Measurements from ENCODE around the gene RBM46. TPM values are rescaled to one million over a fixed set of nuclear protein-coding genes. Genes with fewer than 3 reads are reported as not detected.
A peak's percentile ranks its signal among the peaks of the same experiment; 100 is the strongest.

RBM46 gene, protein sequence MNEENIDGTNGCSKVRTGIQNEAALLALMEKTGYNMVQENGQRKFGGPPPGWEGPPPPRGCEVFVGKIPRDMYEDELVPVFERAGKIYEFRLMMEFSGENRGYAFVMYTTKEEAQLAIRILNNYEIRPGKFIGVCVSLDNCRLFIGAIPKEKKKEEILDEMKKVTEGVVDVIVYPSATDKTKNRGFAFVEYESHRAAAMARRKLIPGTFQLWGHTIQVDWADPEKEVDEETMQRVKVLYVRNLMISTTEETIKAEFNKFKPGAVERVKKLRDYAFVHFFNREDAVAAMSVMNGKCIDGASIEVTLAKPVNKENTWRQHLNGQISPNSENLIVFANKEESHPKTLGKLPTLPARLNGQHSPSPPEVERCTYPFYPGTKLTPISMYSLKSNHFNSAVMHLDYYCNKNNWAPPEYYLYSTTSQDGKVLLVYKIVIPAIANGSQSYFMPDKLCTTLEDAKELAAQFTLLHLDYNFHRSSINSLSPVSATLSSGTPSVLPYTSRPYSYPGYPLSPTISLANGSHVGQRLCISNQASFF
- total RNA-seq (10 to 100 TPM; 27.3 to 46.2 TPM), polyA plus RNA-seq (ENCODE audit: insufficient read depth, low read depth, low replicate concordance) (42.0 TPM)
- long read RNA-seq, donor 1, partial matches to known transcripts, result 23 of 24 reads
- long read RNA-seq, donor 1, other reads (novel, unspliced or antisense), result 0 of 24 reads
- long read RNA-seq, donor 2, partial matches to known transcripts, result 9 of 10 reads
- long read RNA-seq, donor 2, other reads (novel, unspliced or antisense), result 0 of 10 reads

DNA sequence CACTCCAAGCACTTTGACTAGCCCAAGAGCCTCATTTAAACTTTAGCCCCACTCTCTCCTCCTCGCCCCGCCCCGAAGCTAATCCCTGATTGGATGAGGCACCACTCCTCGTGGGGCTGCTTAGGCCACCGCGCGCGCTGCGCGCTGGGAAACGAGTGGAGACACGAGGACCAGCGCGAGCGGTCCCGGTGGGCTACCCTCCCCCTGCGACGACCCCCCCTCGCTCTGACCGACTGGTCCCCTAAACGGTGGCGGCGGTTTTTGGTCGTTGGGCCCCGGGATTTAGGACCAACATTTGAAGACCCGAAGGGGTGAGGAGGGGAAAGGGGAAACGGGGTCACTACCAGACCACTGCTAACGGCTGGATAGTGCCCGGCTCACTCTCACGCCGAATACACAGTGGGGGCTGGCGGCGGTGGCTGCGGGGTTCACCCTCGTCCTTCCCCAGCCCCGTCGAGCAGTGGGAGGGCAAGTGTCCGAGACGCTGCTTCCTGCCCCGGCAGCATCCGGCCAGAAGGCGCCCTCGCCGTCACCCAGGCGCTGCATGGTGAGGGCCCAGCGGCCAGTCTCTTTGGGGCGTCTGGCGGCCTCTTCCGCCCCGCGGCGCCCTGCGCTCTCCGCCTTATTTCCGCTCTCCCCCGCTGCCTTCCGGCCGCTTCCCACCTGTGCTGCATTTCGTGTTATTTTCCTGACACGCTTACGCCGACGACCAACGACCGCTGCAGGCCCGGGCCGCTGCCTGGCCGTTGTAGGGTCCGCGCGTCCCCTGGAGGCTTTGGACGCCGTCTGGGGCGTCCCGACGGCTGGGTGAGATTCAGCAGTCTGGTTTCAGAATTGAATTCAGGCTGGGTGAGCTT is at the start of gene RBM46:
Gene RBM46, plus strand, starts transcription at position 147 of the 857 bp plus-strand sequence. CDS start 15,481 bp downstream, outside the sequence.
- Histone ChIP-seq H3K36me3 (ENCODE audit: low read depth, missing control alignments) (no peaks in the 10 kb centered on the region), H3K4me1 (no peaks in the 10 kb centered on the region), H3K27me3 (no peaks in the 10 kb centered on the region), H3K9me3 (no peaks in the 10 kb centered on the region), H3K27ac (peak within 1 kb of the TSS; percentile 32 to 70), H3K4me3 (peak within 1 kb of the TSS; percentile 50 to 57)
- DNase-seq, result peak; percentile 86
- WGBS, 2 donors, result 55 to 69% methylated on average over 49 to 76 of the region's 76 CpGs
- TF ChIP-seq, protein P1, sequence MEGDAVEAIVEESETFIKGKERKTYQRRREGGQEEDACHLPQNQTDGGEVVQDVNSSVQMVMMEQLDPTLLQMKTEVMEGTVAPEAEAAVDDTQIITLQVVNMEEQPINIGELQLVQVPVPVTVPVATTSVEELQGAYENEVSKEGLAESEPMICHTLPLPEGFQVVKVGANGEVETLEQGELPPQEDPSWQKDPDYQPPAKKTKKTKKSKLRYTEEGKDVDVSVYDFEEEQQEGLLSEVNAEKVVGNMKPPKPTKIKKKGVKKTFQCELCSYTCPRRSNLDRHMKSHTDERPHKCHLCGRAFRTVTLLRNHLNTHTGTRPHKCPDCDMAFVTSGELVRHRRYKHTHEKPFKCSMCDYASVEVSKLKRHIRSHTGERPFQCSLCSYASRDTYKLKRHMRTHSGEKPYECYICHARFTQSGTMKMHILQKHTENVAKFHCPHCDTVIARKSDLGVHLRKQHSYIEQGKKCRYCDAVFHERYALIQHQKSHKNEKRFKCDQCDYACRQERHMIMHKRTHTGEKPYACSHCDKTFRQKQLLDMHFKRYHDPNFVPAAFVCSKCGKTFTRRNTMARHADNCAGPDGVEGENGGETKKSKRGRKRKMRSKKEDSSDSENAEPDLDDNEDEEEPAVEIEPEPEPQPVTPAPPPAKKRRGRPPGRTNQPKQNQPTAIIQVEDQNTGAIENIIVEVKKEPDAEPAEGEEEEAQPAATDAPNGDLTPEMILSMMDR (IDR thresholded peaks at IDR 0.05), result no peak
- no peak for TF ChIP-seq POLR2A (IDR thresholded peaks at IDR 0.05)
- intact Hi-C loops (cut with DNase I; ENCODE audit: low total_unique reads), result no loop called here

DNA sequence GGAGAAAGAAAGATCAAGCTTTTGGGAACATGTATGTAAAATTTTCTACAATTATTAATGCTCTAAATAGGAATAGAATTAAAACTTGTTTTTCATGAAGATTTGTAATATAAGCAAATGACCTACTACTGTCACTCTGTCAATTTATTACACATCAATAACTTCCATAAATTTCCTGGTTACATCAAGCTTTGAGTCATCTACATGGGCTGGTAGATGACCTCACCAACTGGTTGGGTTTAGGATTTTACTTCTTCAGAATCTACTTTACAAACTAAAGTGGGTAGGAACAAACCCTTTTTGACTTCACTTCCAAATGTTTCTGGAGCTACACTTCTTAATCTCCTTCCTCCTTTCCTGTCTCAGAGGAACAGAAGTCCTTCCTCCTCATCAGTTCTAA is 49.3 kb upstream of the RBM46 start:
- no peak overlapping the region for H3K4me3 ChIP-seq
- no peaks in the 10 kb centered on the region for H3K9me3 ChIP-seq
- no peaks in the 10 kb centered on the region for H3K4me1 ChIP-seq
- intact Hi-C loops (cut with DNase I; ENCODE audit: low total_unique reads), result no loop called here
- H3K36me3 ChIP-seq (ENCODE audit: low read depth, missing control alignments), result no peaks in the 10 kb centered on the region
- H3K27ac ChIP-seq, result no peak overlapping the region
- no peaks in the 10 kb centered on the region for H3K27me3 ChIP-seq
- no peak for DNase-seq
- TF ChIP-seq, protein P1 (IDR thresholded peaks at IDR 0.05), result no peak
- no peak for TF ChIP-seq POLR2A (IDR thresholded peaks at IDR 0.05)

DNA sequence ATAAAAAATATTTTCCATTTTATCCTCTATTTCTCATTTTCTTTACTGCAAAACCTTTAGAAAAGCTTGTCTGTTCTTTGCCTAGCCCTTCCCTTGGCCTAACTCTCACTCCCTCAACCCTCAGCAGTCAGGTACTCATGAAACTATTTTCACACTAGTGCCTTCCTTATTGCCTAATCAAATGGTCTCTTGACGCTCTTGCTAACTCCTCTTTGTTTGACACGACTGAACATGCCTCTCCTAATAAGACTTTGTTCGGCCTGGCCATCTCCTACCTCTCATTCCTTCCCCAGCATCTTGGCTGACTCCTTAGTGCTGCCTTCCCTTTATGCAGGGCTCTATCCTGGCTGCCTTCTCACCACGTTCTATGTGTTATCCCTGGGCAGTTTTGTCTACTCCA is 48.4 kb upstream of the RBM46 start:
- Histone ChIP-seq H3K27me3 (no peaks in the 10 kb centered on the region), H3K4me1 (no peaks in the 10 kb centered on the region), H3K36me3 (ENCODE audit: low read depth, missing control alignments) (no peaks in the 10 kb centered on the region), H3K4me3 (no peak overlapping the region), H3K9me3 (no peaks in the 10 kb centered on the region), H3K27ac (no peak overlapping the region)
- 86 to 91% methylated on average over 4 of the region's 4 CpGs for WGBS, 2 donors
- TF ChIP-seq, protein P1 (IDR thresholded peaks at IDR 0.05), result no peak
- TF ChIP-seq POLR2A (IDR thresholded peaks at IDR 0.05), result no peak
- DNase-seq, result no peak
- intact Hi-C loops (cut with DNase I; ENCODE audit: low total_unique reads), result no loop called here

DNA sequence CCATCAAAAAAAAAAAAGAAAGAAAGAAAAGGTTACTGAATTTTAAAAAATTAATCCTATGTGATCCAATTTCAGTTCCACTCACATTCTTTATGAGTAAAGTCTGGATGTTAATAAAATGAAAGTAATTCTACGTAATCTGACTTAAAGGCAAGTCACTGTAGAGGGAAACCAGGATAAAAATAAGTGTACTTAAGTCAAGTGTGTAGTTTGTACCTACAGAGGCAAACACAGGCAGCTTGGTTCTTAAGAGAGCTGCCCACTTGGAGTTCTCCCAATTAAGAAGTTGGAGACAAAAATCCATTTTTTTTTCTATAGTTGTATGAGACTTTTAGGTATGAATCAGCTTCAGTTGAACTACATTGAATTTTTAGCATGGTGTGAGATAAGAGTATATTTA is 44.3 kb upstream of the RBM46 start:
- DNase-seq, result no peak
- Histone ChIP-seq H3K27me3 (no peaks in the 10 kb centered on the region), H3K9me3 (no peaks in the 10 kb centered on the region), H3K4me1 (no peaks in the 10 kb centered on the region), H3K36me3 (ENCODE audit: low read depth, missing control alignments) (no peaks in the 10 kb centered on the region), H3K27ac (no peak overlapping the region), H3K4me3 (no peak overlapping the region)
- TF ChIP-seq, protein P1 (IDR thresholded peaks at IDR 0.05), result no peak
- no peak for TF ChIP-seq POLR2A (IDR thresholded peaks at IDR 0.05)
- intact Hi-C loops (cut with DNase I; ENCODE audit: low total_unique reads), result no loop called here
- 84 to 98% methylated on average over 1 of the region's 1 CpG for WGBS, 2 donors

Data from testis (tissue), 5 donors.